Sciatic nerve (tissue), 2 donors: ENCODE results near the gene RCAN3. TPM values are rescaled to one million over a fixed set of nuclear protein-coding genes. Genes with fewer than 3 reads are reported as not detected.
"Not testable (repeated sequence)": the region's sequence is repeated elsewhere in the genome, so short reads cannot be mapped to it uniquely, and the experiment has no call there.

Experiments
- ATAC-seq: fragments of 200-7000 bp; cut with Tn5 transposase; one replicate; pipeline ENCODE4 v1.9.1; 2020; ENCODE audit warnings: mild to moderate bottlenecking, moderate library complexity
- DNase-seq: peaks from one replicate; pipeline ENCODE4 v3.0.0-alpha.2; 2020; ENCODE audit warnings: low spot score
- intact Hi-C: fragments of 100-400 bp; cut with DNase I; formaldehyde crosslinking; loops from one replicate; pipeline ENCODE4 v1.14.2; 2022
- total RNA-seq: library from RNA; stranded (reverse); fragmentation: NEBNext Ultra II Directional; extraction: Animal tissue kit (Norgen Biotek cat#: 25700); gene quantifications from one replicate; pipeline ENCODE4 v1.2.1, GENCODE V29; 2021
- donor health status: DM: no; HTN: no; CAD: no.
- donor health status: DM: no; HTN: no; CAD: no.

The RCAN3 gene
- total RNA-seq, 1 donor from 2014 or later, result 14.0 TPM

DNA sequence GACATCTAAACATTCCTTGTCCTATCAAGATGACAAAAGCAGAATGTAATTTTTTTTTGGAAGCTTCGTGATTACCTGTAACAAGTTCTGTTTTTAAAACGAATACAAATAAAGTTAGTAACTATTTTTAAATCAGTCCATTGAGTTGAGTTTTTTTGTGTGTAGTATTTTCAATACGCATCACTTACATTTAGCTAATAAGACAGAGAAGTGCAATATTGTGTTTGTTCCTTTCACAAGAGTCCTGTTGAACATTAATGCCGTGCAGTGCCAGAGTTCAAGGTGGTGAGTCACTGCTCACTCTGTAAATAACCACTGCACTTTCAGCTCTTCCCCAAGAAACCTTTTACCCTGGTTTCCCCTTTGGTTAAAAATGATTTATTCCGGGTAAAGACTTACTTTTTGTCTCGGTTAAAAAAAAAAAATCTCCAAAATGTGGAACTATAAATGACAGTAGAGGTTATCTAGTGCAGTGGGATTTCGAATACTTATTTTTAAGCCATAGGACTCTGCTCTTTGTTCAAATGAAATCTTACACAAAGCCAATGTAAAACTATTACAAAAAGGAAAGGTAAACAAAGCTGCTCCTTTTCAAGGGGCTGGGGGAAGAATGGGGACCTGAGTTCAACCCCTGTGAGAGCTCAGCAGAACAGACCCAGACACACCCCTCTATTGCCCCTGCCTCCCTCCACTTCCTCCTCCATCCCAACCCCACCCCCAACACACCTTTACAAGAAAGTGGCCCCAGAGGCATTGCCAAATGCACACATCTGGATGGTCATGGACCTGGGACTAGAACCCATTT lies 38.5 kb downstream of the RCAN3 start:
- DNase-seq (no peak), ATAC-seq (no peak)
- intact Hi-C loops, result no loop called here

DNA sequence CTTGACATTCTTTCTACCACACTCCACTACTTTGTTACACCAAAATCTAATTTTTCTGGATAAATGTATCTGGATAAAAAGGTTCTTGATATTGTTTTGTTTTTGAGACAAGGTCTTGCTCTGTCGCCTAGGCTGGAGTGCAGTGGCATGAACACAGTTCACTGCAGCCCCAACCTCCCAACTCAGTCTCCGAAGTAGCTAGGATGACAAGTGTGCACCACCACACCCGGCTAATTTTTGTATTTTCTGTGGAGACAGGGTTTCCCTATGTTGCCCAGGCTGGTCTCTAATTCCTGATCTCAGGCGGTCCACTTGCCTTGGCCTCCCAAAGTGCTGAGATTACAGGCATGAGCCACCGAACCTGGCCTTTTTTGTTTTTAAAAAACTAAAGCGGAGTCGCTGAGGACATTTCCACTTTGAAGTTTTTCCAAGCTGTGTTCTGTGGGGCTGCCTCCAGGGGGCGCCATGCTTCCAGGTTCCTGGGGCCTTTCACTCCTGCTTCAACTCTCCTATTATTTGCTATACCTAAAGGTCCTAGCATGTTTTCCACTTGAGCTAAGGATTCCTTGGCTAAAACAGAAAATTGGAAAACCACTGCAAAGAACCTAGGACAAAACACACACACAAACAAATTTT lies 39.2 kb downstream of the RCAN3 start:
- ATAC-seq (no peak), DNase-seq (no peak)
- intact Hi-C loops, result no loop called here

DNA sequence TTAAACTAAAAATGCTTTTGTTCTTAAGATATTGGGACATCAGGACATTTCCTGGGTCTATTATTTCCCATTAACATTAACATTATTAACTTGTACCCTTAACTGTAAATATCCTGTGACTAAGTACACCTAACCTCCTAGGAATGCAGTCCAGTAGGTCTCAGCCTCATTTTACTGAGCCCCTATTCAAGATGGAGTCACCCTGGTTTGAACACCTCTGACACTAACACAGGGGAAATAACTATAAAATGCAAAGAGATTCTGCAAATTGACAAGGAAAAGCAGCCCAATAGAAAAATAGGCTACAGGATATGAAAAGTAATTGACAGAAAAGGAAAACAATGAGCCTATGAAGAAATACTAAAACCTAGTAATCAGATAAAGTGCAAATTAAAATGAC lies 41.6 kb downstream of the RCAN3 start:
- no peak for DNase-seq
- intact Hi-C loops, result no loop called here
- ATAC-seq, result no peak

DNA sequence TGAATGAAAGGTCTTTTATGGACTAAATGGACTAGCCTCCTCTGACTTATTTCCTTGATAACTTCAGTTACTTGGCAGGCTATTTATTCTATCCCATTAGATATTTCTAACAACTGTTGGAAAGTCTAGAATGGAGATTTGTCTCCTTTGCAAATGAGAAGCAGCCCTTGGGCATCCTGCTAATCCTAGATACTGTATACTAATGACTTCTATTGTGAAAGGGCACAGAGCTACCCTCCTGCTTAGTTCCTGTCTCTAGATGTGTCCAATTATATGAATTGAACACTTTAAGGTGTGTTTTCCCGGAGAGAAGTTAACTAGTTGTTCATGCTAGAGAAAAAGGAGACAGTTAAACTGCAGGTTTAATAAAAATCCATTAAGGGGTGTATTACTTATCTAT lies 43.0 kb downstream of the RCAN3 start:
- DNase-seq, result no peak
- no peak for ATAC-seq
- intact Hi-C loops, result no loop called here

DNA sequence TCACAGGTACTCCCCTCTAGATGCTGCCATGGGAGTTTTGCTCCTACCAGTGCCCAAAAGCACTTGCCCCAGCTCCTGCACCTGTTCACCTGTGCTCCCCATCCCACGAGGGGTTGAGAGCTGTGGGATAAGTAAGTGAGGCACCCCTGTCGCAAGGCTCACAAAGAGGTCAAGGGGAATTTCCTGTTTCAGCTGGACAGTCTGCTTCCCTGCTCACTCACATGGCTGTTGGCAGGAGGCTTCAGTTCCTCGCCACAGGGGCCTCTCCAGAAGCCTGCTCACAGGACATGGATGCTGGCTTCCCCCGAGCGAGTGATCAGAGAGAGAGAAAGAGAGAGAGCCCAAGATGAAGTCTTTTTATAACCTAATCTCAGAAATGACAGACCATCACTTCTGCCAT lies 44.6 kb downstream of the RCAN3 start:
- DNase-seq (no peak), ATAC-seq (no peak)
- intact Hi-C loops, result no loop called here

DNA sequence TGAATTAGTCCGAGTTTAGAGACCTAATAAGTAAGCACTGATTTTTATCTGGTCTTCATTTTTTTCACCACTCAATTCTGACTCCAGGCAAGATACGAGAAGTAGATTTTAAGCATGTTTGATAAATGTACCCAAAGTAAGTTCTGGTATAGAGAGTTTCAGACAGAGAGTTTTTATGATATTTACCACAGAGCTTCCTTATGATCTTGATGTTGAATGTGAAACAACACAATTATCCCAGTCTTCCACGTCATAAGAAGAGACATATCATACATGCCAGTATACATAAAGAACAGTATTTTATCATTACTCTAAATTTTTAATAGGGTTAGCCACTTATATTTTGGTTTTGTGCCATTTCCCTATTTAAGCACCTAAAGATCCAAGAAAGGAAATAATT lies 45.4 kb downstream of the RCAN3 start:
- ATAC-seq, result no peak
- intact Hi-C loops, result no loop called here

DNA sequence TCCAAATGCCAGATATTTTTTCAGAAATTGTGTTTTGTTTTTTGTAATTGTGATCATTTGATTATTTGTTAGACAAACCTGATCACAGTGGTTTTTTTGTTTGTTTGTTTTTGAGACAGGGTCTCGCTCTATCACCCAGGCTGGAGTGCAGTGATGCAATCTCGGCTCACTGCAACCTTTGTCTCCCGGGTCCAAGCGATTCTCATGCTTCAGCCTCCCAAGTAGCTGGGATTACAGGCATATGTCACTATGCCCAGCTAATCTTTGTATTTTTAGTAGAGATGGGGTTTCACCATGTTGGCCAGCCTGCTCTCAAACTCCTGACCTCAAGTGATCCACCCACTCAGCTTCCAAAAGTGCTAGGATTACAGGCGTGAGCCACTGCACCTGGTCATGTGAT lies 46.6 kb downstream of the RCAN3 start:
- intact Hi-C loops, result not testable (repeated sequence)

More for the DNA sequence above, 45.4 kb downstream of the RCAN3 start:
- DNase-seq, result no peak

DNA sequence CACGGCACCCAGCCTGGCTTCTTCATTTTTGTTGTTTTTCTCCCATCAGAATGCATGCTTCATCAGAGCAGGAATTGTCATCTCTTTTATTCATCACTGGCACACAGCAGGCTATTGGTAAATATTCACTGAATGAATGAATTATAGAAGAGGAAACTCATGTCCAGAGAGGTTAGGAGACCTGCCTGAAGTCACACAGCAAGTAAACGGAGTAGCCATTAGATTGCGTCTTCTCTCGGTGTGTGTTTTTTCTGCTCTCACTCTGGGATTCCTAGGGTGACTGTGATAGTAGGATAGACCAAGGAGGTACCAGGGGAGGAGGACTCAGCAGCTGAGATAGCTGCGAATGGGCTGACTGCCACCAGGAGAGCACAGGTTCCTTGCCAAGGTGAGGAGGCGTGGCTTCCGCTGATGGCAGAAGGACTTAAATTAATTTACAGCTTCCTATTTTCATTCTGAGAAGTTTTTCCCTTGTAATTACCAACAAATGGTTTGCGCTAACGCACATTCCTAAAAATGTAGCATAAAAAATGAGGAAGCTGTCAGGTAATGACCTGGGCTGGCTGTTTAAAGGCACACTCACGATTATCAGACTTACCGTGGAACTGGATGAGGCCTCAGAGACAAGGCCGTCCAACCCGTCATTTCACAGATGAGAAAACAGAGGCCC lies 48.8 kb downstream of the RCAN3 start:
- DNase-seq, result no peak
- no peak for ATAC-seq
- intact Hi-C loops, result no loop called here

More for the DNA sequence above, 46.6 kb downstream of the RCAN3 start:
- not testable (repeated sequence) for DNase-seq, ATAC-seq

DNA sequence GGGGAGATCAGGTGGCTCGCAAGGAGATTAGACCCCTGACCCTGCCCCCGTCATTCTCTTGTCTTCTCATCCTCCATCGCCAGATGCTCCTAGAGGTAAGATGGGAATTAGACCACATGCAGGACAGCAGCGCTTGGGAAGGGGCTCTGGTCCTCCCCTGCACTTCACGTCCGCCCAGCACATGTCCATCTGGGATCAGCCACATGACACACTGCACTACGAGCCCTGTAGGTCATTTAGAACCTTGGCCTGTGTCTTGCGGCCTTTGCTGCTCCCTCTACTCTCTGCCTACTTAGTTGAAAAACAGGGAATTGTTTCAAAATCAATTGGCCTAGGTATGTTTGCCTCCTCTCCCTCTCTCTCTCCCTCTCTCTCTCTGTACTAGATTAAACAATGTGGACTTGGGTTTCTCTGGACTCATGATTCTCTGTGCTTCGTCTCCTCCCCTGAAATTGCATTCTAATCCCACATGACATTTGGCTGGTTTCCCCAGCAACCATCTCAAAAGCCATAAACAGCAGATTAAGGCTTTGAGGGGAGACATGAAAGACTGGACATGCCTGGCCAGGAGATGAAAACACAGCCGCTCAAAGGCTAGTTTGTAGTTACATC lies 49.4 kb downstream of the RCAN3 start:
- intact Hi-C loops, result no loop called here
- no peak for DNase-seq
- no peak for ATAC-seq

DNA sequence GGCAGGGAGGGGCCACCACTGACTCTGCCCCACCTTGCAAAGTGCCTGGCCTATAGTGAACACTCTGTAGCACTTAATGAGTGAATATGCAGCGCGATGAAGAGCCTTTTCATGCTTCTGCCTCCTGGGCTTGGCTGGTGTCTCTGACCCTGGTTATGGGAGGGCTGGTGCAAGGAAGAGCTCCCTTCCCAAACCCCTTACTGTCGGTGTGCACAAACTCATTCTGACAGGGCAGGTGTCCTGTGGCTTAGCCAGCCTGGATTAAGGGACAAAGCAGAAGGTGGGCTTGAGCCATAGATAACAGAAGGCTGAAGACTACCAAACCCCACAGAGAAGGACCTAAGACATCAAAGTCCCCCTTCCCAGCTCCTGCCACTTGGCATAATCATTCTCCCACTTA lies 51.3 kb downstream of the RCAN3 start:
- intact Hi-C loops, result no loop called here
- peak; percentile 14 for DNase-seq
- ATAC-seq, result no peak

DNA sequence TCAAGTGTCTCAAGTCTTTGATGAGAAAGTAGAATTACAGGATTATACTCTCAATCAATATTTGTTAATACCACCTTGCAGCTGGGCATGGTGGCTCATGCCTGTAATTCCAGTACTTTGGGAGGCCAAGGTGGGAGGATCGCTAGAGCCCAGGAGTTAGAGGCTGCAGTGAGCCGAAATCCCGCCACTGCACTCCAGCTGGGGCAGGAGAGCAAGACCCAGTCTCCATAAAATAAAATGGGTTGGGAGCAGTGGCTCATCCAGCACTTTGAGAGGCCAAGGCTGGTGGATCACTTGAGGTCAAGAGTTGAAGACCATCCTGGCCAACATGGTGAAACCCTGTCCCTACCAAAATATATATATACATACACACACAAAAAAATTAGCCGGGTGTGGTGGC lies 52.1 kb downstream of the RCAN3 start:
- intact Hi-C loops, result no loop called here
- DNase-seq, result peak; percentile 23

DNA sequence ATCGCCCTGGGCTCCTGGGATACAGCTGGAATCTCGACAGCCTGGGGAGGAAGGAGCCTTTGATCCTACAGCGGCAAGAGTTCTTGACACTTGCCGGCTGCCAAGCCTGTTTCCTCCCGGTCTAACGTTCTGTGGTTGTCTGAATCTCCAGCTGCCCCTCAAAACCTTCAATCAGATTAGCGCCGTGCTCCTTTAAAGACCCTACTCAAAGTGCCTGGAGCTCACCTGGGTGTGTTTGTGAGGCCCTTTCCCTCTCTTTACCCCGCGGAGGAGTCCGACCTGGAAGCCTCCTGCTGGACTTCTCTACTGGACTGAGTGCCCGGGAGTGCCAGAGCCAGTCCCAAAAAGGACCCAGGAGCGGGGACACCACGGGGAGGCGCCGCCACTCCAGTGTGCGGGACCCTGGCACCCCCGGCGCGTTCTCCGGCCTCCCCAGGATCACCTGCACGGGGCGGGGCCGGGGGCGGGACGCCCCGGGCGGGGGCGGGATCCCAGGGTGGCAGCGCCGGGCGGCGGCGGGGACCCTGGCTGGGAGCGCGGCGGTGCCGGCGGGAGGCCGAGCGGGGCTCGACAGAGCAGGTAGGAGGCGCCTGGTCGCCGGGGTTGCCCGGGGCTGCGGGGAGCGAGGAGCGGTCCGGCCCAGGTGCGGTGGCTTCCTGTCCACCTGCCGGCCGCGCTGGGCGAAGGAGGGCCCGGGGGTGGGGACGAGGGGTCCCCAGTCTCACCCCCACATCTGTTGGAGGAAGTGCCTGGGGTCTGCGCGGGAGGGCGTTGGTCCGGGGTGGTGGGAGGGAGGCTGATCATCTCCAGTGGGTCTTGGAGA lies 53.2 kb downstream of the RCAN3 start, which contains the start of gene NCMAP:
Gene NCMAP, plus strand, starts transcription at position 497 of the 823 bp plus-strand sequence. CDS start 39,344 bp downstream, outside the sequence.
- intact Hi-C loops, result no loop called here
- ATAC-seq (no peak), DNase-seq (peak; percentile 63)

More for the DNA sequence above, 52.1 kb downstream of the RCAN3 start:
- ATAC-seq, result no peak

DNA sequence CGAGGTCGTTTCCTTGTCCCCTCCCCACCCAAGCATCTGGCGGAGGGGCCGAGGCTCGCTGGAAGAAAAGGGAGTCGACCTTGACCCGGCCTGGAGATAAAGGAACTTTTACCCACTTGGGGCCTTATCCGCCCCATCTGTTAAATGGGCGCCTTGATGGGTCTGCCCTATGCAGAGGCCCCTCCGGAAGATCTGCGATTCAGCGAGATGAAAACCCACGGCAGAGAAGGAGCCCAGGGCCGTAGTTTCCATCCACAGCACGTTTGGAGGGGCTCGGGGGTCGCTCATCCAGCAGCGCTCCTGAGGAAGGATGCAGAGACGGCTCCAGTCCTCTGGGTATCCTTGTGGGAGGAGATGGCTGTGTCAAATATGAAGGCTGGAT lies 53.8 kb downstream of the RCAN3 start:
- ATAC-seq (no peak), DNase-seq (no peak)
- intact Hi-C loops, result no loop called here

DNA sequence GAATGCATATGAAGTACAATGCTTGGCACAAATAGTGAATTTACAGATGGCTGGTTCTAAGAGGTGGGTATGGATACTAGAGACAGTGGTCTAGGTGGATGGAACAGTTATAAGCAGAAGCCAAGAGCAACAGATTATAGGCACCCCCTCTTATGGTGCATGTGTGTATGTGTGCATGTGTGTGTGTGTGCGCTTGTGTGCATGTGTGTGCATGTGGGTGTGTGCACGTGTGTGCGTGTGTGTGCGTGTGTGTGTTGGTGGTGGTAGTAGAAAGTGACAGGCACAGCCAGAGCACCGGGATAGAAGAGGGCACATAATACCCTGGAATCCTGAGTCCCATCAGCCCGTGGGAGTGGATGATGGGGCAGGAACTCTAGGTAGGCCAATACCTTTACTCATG lies 54.6 kb downstream of the RCAN3 start:
- no peak for ATAC-seq
- DNase-seq, result peak; percentile 18
- intact Hi-C loops, result no loop called here

DNA sequence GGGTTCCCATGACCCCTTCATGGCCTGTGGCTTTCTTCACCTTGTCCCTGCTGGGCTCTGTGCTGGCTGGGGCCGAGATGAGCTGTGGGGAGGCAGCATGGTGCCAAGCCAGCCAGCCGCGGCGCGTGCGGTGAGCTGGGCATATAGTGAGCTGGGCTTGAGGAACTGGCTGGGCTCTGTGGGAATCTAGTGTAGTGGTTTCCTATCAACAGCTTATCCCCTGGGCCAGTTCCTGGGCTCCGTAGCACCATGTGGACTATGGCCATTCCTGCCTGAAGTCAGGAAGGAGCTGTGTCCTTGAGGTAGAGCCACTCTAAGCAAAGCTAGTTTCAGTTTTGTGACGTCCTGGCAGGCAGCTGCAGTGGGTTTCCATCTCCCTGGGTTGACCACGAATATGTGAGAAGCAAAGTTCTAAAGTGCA lies 55.1 kb downstream of the RCAN3 start:
- intact Hi-C loops, result no loop called here
- no peak for ATAC-seq

DNA sequence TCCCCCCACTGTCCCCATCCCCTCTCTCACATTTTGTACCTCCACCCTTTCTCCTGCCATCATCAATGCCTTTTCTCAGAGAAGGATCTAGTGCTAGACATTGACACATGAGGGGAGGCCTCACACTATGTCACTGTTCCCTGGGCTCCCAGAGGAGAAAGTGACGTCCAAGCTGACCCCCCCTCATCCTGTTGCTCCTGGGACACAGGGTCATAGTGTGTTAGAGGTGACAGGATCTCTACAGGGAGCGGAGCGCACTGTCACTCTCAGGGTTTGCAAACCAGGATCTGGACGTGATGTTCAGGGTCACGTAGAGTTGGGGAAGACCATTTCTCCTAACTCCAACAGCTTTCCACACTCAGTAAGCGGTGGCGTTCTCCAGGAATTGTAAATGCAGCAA lies 55.8 kb downstream of the RCAN3 start:
- DNase-seq (peak; percentile 39), ATAC-seq (no peak)
- intact Hi-C loops, result no loop called here

More for the DNA sequence above, 55.1 kb downstream of the RCAN3 start:
- DNase-seq, result peak; percentile 48

DNA sequence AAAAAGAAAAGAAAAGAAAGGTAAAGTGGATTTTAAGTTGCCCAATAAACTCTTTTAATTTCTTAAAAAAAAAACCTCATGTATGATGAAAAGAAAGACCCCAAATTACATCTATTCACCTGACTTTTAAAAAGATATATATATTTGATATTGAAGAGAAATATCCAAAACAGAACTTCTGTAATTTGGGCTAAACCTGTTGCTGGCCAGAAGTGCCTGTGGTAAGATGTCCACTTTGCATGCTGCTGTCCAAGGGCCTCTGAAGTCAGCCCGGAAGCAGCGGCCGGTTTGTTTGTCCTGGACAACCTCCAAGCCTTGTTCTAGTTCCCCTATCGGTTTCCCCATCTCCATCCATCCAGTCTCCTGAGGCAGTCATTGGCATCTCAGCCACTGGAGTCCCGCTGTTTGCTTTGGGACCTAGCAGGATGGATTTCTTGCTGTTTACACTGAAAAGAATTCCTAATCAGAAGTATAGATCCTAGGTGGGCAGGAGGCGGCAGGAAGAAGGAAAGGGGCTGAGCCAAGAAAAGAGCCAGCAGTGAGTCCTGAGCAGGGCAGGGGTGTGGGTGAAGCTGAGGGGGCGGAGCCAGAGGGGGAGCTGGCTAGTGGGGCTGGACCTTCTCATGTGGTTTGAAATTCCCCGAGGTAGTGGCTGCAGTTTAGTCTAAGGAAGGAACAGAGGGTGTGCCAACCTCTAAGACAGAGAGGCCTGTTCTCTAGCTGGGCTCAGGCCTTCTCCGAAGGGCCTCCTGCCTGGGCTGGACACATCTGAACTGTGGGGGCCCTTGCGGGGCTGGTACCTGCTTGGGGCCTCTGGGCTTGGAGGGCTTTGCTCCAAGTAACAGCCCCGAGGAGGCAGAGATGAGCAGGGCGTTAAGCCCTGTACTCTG lies 56.5 kb downstream of the RCAN3 start:
- DNase-seq (peak; percentile 75), ATAC-seq (peak; percentile 89)
- intact Hi-C loops, result no loop called here

DNA sequence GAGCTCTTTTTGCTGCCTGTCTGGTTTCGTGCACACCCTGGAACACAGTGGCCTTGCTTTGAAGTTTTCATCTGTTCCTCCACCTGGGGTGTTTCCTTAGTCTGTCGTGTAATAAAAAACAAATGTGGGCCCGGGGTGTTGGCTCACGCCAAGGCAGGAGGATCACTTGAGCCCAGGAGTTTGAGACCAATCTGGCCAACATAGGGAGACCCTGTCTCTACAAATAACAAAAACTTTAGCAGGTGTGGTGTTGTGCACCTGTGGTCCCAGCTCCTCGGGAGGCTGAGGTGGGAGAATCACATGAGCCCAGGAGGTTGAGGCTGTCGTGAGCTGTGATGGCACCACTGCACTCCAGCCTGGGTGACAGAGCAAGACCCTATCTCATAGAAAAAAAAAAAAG lies 57.7 kb downstream of the RCAN3 start:
- DNase-seq, result peak; percentile 13
- no peak for ATAC-seq
- intact Hi-C loops, result no loop called here
